Loucy (cell line): ENCODE measurements around the gene INSYN2B.

Source experiments
- H2AFZ ChIP-seq: fragments of 200-600 bp; sonication (generic); 2 replicates; pipeline ENCODE4 v1.6.0; 2016; ENCODE audit warnings: antibody characterized with exemption, mild to moderate bottlenecking, low read length, moderate library complexity
- H3F3A ChIP-seq: fragments of 200-600 bp; 2 replicates; pipeline ENCODE4 v1.6.0; 2016; ENCODE audit warnings: antibody characterized with exemption, low read depth, mild to moderate bottlenecking
- H3K27me3 ChIP-seq: fragments of 200-600 bp; sonication (generic); 2 replicates; pipeline ENCODE4 v1.6.1; 2014; ENCODE audit warnings: low read length, mild to moderate bottlenecking; ENCODE audit not compliant: insufficient read depth, poor library complexity, severe bottlenecking
- H3K36me3 ChIP-seq: fragments of 200-600 bp; sonication (generic); 2 replicates; pipeline ENCODE4 v1.6.1; 2016; ENCODE audit warnings: low read length; ENCODE audit not compliant: insufficient read depth
- H3K4me1 ChIP-seq: fragments of 200-600 bp; sonication (generic); 2 replicates; pipeline ENCODE4 v1.5.1; 2014; ENCODE audit warnings: low read length, mild to moderate bottlenecking; ENCODE audit not compliant: insufficient read depth, poor library complexity, severe bottlenecking
- H3K4me2 ChIP-seq: fragments of 200-600 bp; sonication (generic); 2 replicates; pipeline ENCODE4 v1.6.0; 2014; ENCODE audit warnings: antibody characterized with exemption, low read length, low read depth, mild to moderate bottlenecking; ENCODE audit not compliant: poor library complexity, severe bottlenecking
- H3K4me3 ChIP-seq: fragments of 200-600 bp; sonication (generic); 2 replicates; pipeline ENCODE4 v1.5.1; 2014; ENCODE audit warnings: low read length, mild to moderate bottlenecking, mixed read lengths; ENCODE audit not compliant: poor library complexity, severe bottlenecking
- H3K79me2 ChIP-seq: fragments of 200-600 bp; sonication (generic); 2 replicates; pipeline ENCODE4 v1.6.1; 2014; ENCODE audit warnings: low read length; ENCODE audit not compliant: insufficient read depth
- H3K9ac ChIP-seq: fragments of 200-600 bp; sonication (generic); 2 replicates; pipeline ENCODE4 v1.6.0; 2014; ENCODE audit warnings: mild to moderate bottlenecking, low read depth, low read length, moderate library complexity; ENCODE audit not compliant: poor library complexity, severe bottlenecking
- H3K9me2 ChIP-seq: fragments of 200-600 bp; sonication (generic); replicated peaks from 2 replicates; pipeline ENCODE4 v1.6.1; 2016; ENCODE audit warnings: low read depth, low read length, mixed read lengths
- H3K9me3 ChIP-seq: fragments of 200-600 bp; sonication (generic); 2 replicates; pipeline ENCODE4 v1.6.1; 2014; ENCODE audit warnings: mild to moderate bottlenecking, antibody characterized with exemption, low read length, low read depth; ENCODE audit not compliant: insufficient read depth
- H4K20me1 ChIP-seq: fragments of 200-600 bp; sonication (generic); 2 replicates; pipeline ENCODE4 v1.6.0; 2014; ENCODE audit warnings: antibody characterized with exemption, low read length, mild to moderate bottlenecking; ENCODE audit not compliant: insufficient read depth, poor library complexity, severe bottlenecking
- EZH2phosphoT487 ChIP-seq: fragments of 200-600 bp; IDR thresholded peaks from 2 replicates; pipeline ENCODE4 v1.6.1; 2018; ENCODE audit warnings: antibody characterized with exemption, mild to moderate bottlenecking, moderate library complexity, borderline replicate concordance
- TF ChIP-seq, protein P1 (sequence below): fragments of 200-600 bp; sonication (generic); conservative IDR thresholded peaks from 2 replicates; pipeline ENCODE4 v1.5.1; 2014; ENCODE audit warnings: mild to moderate bottlenecking, antibody characterized with exemption, low read length

INSYN2B gene

DNA sequence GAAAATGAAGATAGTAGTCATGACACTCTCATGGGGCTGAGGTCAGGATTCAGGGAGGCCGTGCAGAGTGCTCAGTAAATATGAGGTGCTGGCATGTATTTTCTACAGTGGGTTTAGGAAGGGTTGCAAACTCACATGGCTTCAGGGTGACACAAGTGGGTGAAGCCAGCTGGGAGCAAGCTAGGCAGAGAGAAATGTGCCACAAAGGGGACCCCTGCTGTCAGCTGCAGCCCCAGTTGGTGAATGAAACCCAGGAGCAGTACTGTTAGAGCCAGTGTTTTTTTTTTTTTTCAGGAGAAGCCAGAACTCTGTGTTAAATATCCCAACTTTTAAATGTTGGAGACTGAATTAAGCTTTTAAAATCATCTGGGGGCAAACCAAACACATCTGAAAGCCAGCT, 75.3 kb downstream of the INSYN2B start:
- Histone ChIP-seq H3F3A (no peaks in the 10 kb centered on the region), H3K79me2 (no peaks in the 10 kb centered on the region), H3K9ac (no peak overlapping the region), H3K4me3 (no peak overlapping the region), H2AFZ (no peak overlapping the region), H3K4me2 (no peak overlapping the region), H4K20me1 (no peaks in the 10 kb centered on the region), H3K9me2 (no peaks in the 10 kb centered on the region), H3K27me3 (no peaks in the 10 kb centered on the region), H3K36me3 (no peaks in the 10 kb centered on the region), H3K4me1 (peaks cover 12% of the 10 kb centered on the region), H3K9me3 (no peaks in the 10 kb centered on the region)
- TF ChIP-seq EZH2phosphoT487, result no peak
- TF ChIP-seq, protein P1, sequence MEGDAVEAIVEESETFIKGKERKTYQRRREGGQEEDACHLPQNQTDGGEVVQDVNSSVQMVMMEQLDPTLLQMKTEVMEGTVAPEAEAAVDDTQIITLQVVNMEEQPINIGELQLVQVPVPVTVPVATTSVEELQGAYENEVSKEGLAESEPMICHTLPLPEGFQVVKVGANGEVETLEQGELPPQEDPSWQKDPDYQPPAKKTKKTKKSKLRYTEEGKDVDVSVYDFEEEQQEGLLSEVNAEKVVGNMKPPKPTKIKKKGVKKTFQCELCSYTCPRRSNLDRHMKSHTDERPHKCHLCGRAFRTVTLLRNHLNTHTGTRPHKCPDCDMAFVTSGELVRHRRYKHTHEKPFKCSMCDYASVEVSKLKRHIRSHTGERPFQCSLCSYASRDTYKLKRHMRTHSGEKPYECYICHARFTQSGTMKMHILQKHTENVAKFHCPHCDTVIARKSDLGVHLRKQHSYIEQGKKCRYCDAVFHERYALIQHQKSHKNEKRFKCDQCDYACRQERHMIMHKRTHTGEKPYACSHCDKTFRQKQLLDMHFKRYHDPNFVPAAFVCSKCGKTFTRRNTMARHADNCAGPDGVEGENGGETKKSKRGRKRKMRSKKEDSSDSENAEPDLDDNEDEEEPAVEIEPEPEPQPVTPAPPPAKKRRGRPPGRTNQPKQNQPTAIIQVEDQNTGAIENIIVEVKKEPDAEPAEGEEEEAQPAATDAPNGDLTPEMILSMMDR, result no peak

DNA sequence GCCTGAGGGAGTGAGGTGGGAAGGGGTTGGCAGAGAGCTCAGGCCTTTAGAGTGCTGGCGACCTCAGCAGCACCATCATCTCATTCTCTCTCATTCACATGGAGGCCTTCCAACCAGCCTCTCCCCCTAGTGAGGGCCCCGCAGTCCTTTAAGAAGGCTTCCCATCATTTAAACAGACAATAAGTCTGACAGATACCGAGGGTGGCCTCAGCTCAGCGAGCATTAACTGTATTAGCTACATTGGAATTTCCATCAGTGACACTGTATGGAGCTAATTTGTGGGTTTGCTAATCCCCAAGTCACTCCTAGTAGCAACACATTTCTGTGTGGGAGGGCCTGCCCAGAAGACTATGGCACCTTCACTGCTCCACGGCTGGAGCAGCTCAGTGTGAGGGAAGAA, 75.8 kb downstream of the INSYN2B start:
- Histone ChIP-seq H3K36me3 (no peaks in the 10 kb centered on the region), H3K9ac (no peak overlapping the region), H3K27me3 (no peaks in the 10 kb centered on the region), H3K4me2 (no peak overlapping the region), H2AFZ (no peak overlapping the region), H4K20me1 (no peaks in the 10 kb centered on the region), H3K4me1 (peaks cover 12% of the 10 kb centered on the region), H3F3A (no peaks in the 10 kb centered on the region), H3K4me3 (no peak overlapping the region), H3K9me3 (no peaks in the 10 kb centered on the region), H3K9me2 (no peaks in the 10 kb centered on the region), H3K79me2 (no peaks in the 10 kb centered on the region)
- TF ChIP-seq EZH2phosphoT487, result no peak
- TF ChIP-seq, protein P1, result no peak

DNA sequence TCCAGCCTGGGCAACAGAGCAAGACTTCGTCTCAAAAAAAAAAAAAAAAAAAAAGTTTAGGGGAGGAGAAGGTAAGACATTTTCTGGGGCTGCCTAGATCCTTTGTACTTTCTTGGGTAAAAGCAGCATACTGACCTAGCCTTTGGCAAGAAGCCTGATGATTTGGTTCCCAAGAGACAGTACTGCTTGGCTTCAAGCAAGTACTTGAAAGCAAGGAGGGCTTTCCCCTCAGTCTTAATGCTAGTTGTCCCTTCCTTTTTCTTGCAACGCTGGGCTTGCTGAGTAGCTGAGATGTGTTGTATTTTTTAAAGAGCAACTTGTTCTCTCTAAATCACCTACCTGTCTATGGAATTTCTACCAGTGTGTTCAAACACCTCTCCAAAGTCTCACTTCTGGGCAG, 76.2 kb downstream of the INSYN2B start:
- Histone ChIP-seq H2AFZ (no peak overlapping the region), H3K4me3 (no peak overlapping the region), H3K27me3 (no peaks in the 10 kb centered on the region), H3K9me3 (no peaks in the 10 kb centered on the region), H3K9me2 (no peaks in the 10 kb centered on the region), H3K36me3 (no peaks in the 10 kb centered on the region), H3K4me1 (peaks cover 12% of the 10 kb centered on the region), H3K79me2 (no peaks in the 10 kb centered on the region), H4K20me1 (no peaks in the 10 kb centered on the region), H3F3A (no peaks in the 10 kb centered on the region), H3K4me2 (no peak overlapping the region), H3K9ac (no peak overlapping the region)
- TF ChIP-seq EZH2phosphoT487, result no peak
- TF ChIP-seq, protein P1, result no peak
